GM19463 (cell line): ENCODE measurements around the gene FRS3.
A peak's percentile ranks its signal among the peaks of the same experiment; 100 is the strongest.

Experiments
- ATAC-seq: cut with Tn5 transposase; IDR thresholded peaks from one replicate; pipeline ENCODE4 v1.9.1; 2021; ENCODE audit warnings: mild to moderate bottlenecking, moderate library complexity; ENCODE audit not compliant: unreplicated experiment

FRS3 gene

GRCh38 chr6:41791305-41791704, 11.6 kb upstream of the FRS3 start:
- ATAC-seq = no peak

- ATAC-seq = no peak
Measured at GRCh38 chr6:41790045-41790444, 10.3 kb upstream of the FRS3 start.

GRCh38 chr6:41789390-41789724, 9.7 kb upstream of the FRS3 start:
- ATAC-seq = no peak

GRCh38 chr6:41787219-41787917, 7.7 kb upstream of the FRS3 start, which contains the start of gene TOMM6:
Gene TOMM6 (plus strand): TSS chr6:41787694. CDS start chr6:41787698, 4 bp downstream.
- ATAC-seq = peak; percentile 78

GRCh38 chr6:41786451-41787218, 6.9 kb upstream of the FRS3 start:
- peak; percentile 65 for ATAC-seq

GRCh38 chr6:41785689-41786450, 6.2 kb upstream of the FRS3 start:
- ATAC-seq = peak; percentile 8

GRCh38 chr6:41785254-41785653, 5.6 kb upstream of the FRS3 start:
- ATAC-seq = no peak

DNA sequence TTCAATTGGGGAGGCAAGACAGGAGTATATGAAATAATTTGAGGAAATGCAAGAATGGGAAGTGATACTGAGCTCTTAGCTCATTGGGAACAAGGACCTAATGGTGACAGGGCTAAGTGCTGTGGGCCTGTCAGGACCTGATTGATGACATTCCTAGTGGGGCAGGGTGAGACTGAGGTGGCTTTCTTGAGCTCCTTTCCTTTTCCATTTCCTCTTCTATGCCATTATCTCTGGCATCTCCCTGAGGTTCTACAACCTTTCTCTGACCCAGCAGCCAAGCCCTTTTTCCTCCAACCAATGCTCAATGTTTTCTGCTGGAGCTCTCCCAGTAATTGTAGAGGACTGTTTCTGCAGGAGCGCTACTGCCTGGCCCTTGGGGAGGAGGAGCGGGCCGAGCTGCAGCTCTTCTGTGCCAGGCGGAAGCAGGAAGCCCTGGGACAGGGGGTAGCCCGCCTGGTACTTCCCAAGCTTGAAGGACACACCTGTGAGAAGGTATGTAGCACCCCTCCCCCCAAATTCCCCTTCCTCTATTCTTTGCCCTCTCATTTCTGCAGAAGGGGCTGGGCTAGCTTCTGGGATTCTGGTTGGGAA, 5.0 kb upstream of the FRS3 start:
- no peak for ATAC-seq

GRCh38 chr6:41783106-41783780, 3.5 kb upstream of the FRS3 start:
- ATAC-seq = no peak

DNA sequence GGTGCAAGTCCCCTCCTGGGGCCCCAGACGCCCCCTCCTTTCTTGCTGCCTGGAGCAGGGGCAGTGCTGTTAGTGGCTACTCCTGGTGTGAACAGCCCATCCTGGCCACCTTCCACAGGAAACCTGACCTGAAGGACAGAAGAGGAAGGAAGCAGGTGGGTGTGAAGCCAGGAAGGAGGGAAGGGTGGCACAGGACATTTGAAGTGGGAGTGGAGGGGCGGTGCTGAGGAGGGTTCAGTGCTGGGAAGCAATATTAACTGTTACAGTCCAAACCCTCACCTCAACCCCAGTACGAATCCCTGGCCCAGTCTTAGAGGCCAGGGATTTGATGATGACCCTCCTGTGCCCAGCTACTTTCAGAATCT, 1.6 kb upstream of the FRS3 start:
- no peak for ATAC-seq

- no peak for ATAC-seq
Measured at GRCh38 chr6:41780551-41781365, 1.1 kb upstream of the FRS3 start, which contains the start of gene PRICKLE4. Gene PRICKLE4 (plus strand): TSS chr6:41780782. CDS start chr6:41783474, 2,692 bp downstream.

GRCh38 chr6:41779336-41779735, 364 bp downstream of the FRS3 start:
- no peak for ATAC-seq

DNA sequence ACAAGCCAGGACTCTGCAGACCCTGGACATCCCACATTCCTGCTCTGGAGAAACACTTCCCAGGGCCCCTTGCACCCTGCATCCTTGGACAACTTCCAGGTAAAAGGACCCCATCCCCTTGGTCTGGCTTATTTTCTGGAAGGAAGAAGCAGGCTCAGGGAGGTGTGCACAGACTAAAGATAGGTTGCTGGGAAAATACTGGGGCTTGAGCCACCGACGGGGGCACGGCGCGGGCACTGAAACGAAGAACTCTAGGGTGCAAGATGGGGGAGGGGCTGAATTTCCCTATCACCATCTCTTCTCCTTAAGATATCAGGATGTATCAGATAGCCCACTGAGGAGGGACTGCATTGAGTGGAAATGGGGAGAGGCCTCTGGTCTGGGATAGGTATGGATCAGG, 805 bp downstream of the FRS3 start:
- ATAC-seq = no peak

GRCh38 chr6:41777551-41778285, 2.0 kb downstream of the FRS3 start:
- no peak for ATAC-seq

- no peak for ATAC-seq
Measured at GRCh38 chr6:41775293-41775882, 4.3 kb downstream of the FRS3 start.

GRCh38 chr6:41774841-41775240, 4.9 kb downstream of the FRS3 start:
- ATAC-seq = no peak

GRCh38 chr6:41771058-41771983, 8.4 kb downstream of the FRS3 start:
- ATAC-seq = no peak
